OCI-LY3 (cell line): ENCODE measurements around the gene RBSN.

Experiments
- EZH2phosphoT487 ChIP-seq: fragments of 200-600 bp; shearing (Covaris generic); IDR thresholded peaks from 2 replicates; pipeline ENCODE4 v1.6.1; 2018; ENCODE audit warnings: antibody characterized with exemption, mixed run types, low read depth
- TF ChIP-seq, protein P1 (sequence below): fragments of 200-600, 300-600 bp; sonication (generic); IDR thresholded peaks from 2 replicates; pipeline ENCODE4 v1.5.1; 2014; ENCODE audit warnings: antibody characterized with exemption, low read length, low read depth

DNA sequence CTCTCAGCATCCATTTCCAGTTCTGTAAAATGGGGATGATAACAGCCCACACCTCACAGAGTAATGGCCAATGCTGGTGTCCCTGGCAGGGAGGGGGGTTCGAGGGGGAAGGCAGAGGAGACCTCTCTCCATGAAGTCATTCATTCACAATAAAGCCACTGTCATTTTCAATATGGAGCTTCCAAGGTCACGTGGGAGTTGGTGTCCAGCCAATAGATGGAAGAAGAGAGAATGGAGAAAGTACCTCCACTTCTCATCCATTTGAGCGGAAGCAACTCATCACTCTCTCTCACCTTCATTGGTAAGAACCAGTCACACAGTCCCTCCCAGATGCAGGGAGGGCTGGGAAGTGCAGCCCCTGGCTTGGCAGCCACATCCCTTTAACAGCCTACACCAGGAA, 14.9 kb upstream of the RBSN start:
- TF ChIP-seq, protein P1, sequence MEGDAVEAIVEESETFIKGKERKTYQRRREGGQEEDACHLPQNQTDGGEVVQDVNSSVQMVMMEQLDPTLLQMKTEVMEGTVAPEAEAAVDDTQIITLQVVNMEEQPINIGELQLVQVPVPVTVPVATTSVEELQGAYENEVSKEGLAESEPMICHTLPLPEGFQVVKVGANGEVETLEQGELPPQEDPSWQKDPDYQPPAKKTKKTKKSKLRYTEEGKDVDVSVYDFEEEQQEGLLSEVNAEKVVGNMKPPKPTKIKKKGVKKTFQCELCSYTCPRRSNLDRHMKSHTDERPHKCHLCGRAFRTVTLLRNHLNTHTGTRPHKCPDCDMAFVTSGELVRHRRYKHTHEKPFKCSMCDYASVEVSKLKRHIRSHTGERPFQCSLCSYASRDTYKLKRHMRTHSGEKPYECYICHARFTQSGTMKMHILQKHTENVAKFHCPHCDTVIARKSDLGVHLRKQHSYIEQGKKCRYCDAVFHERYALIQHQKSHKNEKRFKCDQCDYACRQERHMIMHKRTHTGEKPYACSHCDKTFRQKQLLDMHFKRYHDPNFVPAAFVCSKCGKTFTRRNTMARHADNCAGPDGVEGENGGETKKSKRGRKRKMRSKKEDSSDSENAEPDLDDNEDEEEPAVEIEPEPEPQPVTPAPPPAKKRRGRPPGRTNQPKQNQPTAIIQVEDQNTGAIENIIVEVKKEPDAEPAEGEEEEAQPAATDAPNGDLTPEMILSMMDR = no peak
- TF ChIP-seq EZH2phosphoT487 = no peak
